Loucy (cell line): Measurements from ENCODE around the gene CEL.

ENCODE experiments used
- CTCF ChIP-seq: fragments of 200-600 bp; sonication (generic); conservative IDR thresholded peaks from 2 replicates; pipeline ENCODE4 v1.5.1; 2014; ENCODE audit warnings: mild to moderate bottlenecking, antibody characterized with exemption, low read length
- EZH2phosphoT487 ChIP-seq: fragments of 200-600 bp; IDR thresholded peaks from 2 replicates; pipeline ENCODE4 v1.6.1; 2018; ENCODE audit warnings: antibody characterized with exemption, mild to moderate bottlenecking, moderate library complexity, borderline replicate concordance

- TF ChIP-seq CTCF (no peak), EZH2phosphoT487 (no peak)
These were observed 26.1 kb upstream of the CEL start for GRCh38 chr9:133035669-133036068.
